Gastroesophageal sphincter (tissue), 4 donors: ENCODE results near the gene KANK2. TPM values are rescaled to one million over a fixed set of nuclear protein-coding genes. Genes with fewer than 3 reads are reported as not detected.

Experiments
- ATAC-seq: fragments of 150-250 bp; one replicate; pipeline ENCODE4 v1.9.1; 2016; ENCODE audit warnings: mild to moderate bottlenecking, moderate library complexity
- H3K27ac ChIP-seq, 4 donors: fragments of 200-600 bp; sonication (generic) in 3 of 4; 1 replicate in 3 of 4; 2 replicates in 1 of 4; pipeline ENCODE4 v1.5.1; 2016 to 2019
- H3K27me3 ChIP-seq: fragments of 200-600 bp; sonication (generic); one replicate; pipeline ENCODE4 v1.5.1; 2019
- H3K36me3 ChIP-seq, 2 donors: fragments of 200-600 bp; sonication (generic); one replicate each; pipeline ENCODE4 v1.5.1; 2019; ENCODE audit warnings: control low read depth in 1 of 2
- H3K4me1 ChIP-seq, 3 donors: fragments of 200-600 bp; sonication (generic); 1 replicate in 2 of 3; 2 replicates in 1 of 3; pipeline ENCODE4 v1.5.1; 2016 to 2019; ENCODE audit warnings: control low read depth in 2 of 3
- H3K4me3 ChIP-seq, 2 donors: fragments of 200-600 bp; sonication (generic); one replicate each; pipeline ENCODE4 v1.5.1; 2019; ENCODE audit warnings: mild to moderate bottlenecking in 1 of 2, moderate library complexity in 1 of 2
- H3K9me3 ChIP-seq, 3 donors: fragments of 200-600 bp; sonication (generic); one replicate each; pipeline ENCODE4 v1.5.1; 2017 to 2019; ENCODE audit warnings: control low read depth in 2 of 3
- CTCF ChIP-seq, 4 experiments: fragments of 200-600 bp in 2 of 4; fragments of 450-650 bp in 2 of 4; sonication (generic) in 1 of 4; IDR thresholded peaks; one replicate each; pipeline ENCODE4 v1.5.1; 2017 to 2019; ENCODE audit warnings: antibody characterized with exemption in 4 of 4, mild to moderate bottlenecking in 2 of 4, moderate library complexity in 2 of 4
- EP300 ChIP-seq: sonication (generic); formaldehyde crosslinking; IDR thresholded peaks from one replicate; pipeline ENCODE4 v1.6.1; 2017; ENCODE audit warnings: antibody characterized with exemption, mild to moderate bottlenecking
- POLR2A ChIP-seq, 2 donors: fragments of 450-650 bp; IDR thresholded peaks; one replicate each; pipeline ENCODE4 v1.6.1; 2017; ENCODE audit warnings: antibody characterized with exemption in 2 of 2, mild to moderate bottlenecking in 2 of 2, moderate library complexity in 1 of 2
- POLR2AphosphoS5 ChIP-seq: sonication (generic); formaldehyde crosslinking; IDR thresholded peaks from one replicate; pipeline ENCODE4 v1.6.1; 2017; ENCODE audit warnings: antibody characterized with exemption
- WGBS, 2 donors: methylation state at CpG; one replicate each; pipeline ENCODE4 v1.1.5; 2018; ENCODE audit warnings: low coverage in 1 of 2; 5-methylcytosine and 5-hydroxymethylcytosine counted together
- total RNA-seq, 4 donors: library from RNA; depleted of rRNA; stranded (reverse); fragments of >200 nt; gene quantifications; one replicate each; pipeline ENCODE4 v1.1.0, GENCODE V29; 2016

KANK2 gene
- total RNA-seq, 4 donors from 2014 or later = 913 to 1,808 (median 1,065) TPM

GRCh38 chr19:11115042-11115441 is 82.3 kb downstream of the KANK2 start:
- WGBS, 2 donors = 94% methylated on average over 5 of the region's 5 CpGs; no CpG with 5 or more reads in 1 of the 2 donors
- no peaks in the 10 kb centered on the region for H3K9me3 ChIP-seq
- H3K36me3 ChIP-seq = peaks cover 0 to 97% of the 10 kb centered on the region in 2 donors
- ATAC-seq = no peak
- no peaks in the 10 kb centered on the region for H3K4me1 ChIP-seq
- no peak overlapping the region for H3K27ac ChIP-seq
- no peaks in the 10 kb centered on the region for H3K27me3 ChIP-seq
- no peak overlapping the region for H3K4me3 ChIP-seq
- no peak for TF ChIP-seq POLR2A (IDR thresholded peaks at IDR 0.05)
- no peak for TF ChIP-seq CTCF (IDR thresholded peaks at IDR 0.05)
- TF ChIP-seq EP300 = no peak
- no peak for TF ChIP-seq POLR2AphosphoS5

Other genes with a start within 250 kb of the KANK2 start
- 10 to 100 TPM; 37.8 to 77.9 (median 51.1) TPM for gene SMARCA4, start 236.5 kb downstream of the KANK2 start, total RNA-seq
- 10 to 100 TPM; 14.9 to 68.1 (median 32.6) TPM for gene LDLR, start 108.1 kb downstream of the KANK2 start, total RNA-seq
- 1 to 10 TPM; 4.2 to 6.8 (median 5.7) TPM for gene SPC24, start 41.8 kb downstream of the KANK2 start, total RNA-seq
- 1 to 10 TPM in 1 of 4 donors, not detected in 3; 2.0 TPM for gene ANGPTL8, start 42.1 kb upstream of the KANK2 start, total RNA-seq
- gene DOCK6, start 65.0 kb upstream of the KANK2 start, total RNA-seq = 10 to 100 TPM; 18.5 to 43.1 (median 29.1) TPM
- gene TSPAN16, start 98.6 kb upstream of the KANK2 start, total RNA-seq = not detected
- gene RAB3D, start 142.1 kb upstream of the KANK2 start, total RNA-seq = 10 to 100 TPM; 21.5 to 43.7 (median 28.0) TPM
- 100 to 1,000 TPM; 165 to 262 (median 210) TPM for gene TMEM205, start 148.7 kb upstream of the KANK2 start, total RNA-seq
- gene CCDC159, start 149.0 kb upstream of the KANK2 start, total RNA-seq = 10 to 100 TPM in 3 of 4 donors, 1 to 10 TPM in 1; 6.6 to 30.0 (median 19.0) TPM
- gene PLPPR2, start 157.9 kb upstream of the KANK2 start, total RNA-seq = 10 to 100 TPM; 20.5 to 57.7 (median 44.9) TPM
- 1 to 10 TPM in 2 of 4 donors, under 1 TPM in 2; 0.62 to 2.6 (median 1.0) TPM for gene SWSAP1, start 177.1 kb upstream of the KANK2 start, total RNA-seq
- 1 to 10 TPM in 3 of 4 donors, under 1 TPM in 1; 0.62 to 5.1 (median 2.7) TPM for gene EPOR, start 186.8 kb upstream of the KANK2 start, total RNA-seq
- gene RGL3, start 221.8 kb upstream of the KANK2 start, total RNA-seq = 1 to 10 TPM in 2 of 4 donors, under 1 TPM in 2; 0.25 to 3.7 (median 1.3) TPM
- gene ODAD3, start 237.6 kb upstream of the KANK2 start, total RNA-seq = 1 to 10 TPM in 1 of 4 donors, under 1 TPM in 1, not detected in 2; 0.27 to 1.4 TPM
- gene PRKCSH, start 238.1 kb upstream of the KANK2 start, total RNA-seq = 100 to 1,000 TPM in 1 of 4 donors, 10 to 100 TPM in 3; 72.8 to 112 (median 85.8) TPM